Measurements from ENCODE around the gene TOR3A. TPM values are rescaled to one million over a fixed set of nuclear protein-coding genes. Genes with fewer than 3 reads are reported as not detected.

The TOR3A gene
- total and polyA plus RNA-seq, 2 of the 8 experiments (the other 6 are each of a cell fraction or from before 2014, with no cell fraction given): 15.3 to 21.4 TPM

- no peak overlapping the region for H3K14ac ChIP-seq (ENCODE audit: insufficient read length)
- no peaks in the 10 kb centered on the region for H3K9me3 ChIP-seq (ENCODE audit: insufficient read depth in 2 of 2, low read depth in 1 of 2, low read length in 1 of 2)
- H3K4me2 ChIP-seq (ENCODE audit: insufficient read depth in 1 of 2, low read depth in 2 of 2, low read length in 2 of 2): no peak overlapping the region
- no peak overlapping the region for H2BK20ac ChIP-seq (ENCODE audit: low read length)
- WGBS, 2 experiments (ENCODE audit: extremely low coverage in 1 of 2, insufficient coverage in 1 of 2, insufficient read length in 1 of 2, insufficient replicate concordance in 2 of 2, low coverage in 1 of 2, low lambda C conversion rate in 2 of 2, missing lambda C conversion rate in 1 of 2): 89% methylated on average over 9 of the region's 9 CpGs; no CpG with 5 or more reads in 1 of the 2 experiments
- peaks cover 0 to 17% of the 10 kb centered on the region in 2 experiments; a peak in 1 of 4 replicates for H3K79me2 ChIP-seq (ENCODE audit: control insufficient read depth in 1 of 2, insufficient read depth in 2 of 2, low read length in 2 of 2)
- no peak overlapping the region for H2BK5ac ChIP-seq (ENCODE audit: low read depth, low read length)
- H3K23ac ChIP-seq (ENCODE audit: insufficient read length): no peak overlapping the region
- peaks cover 8% of the 10 kb centered on the region; the same call in 1 of the 2 replicates for H3K79me1 ChIP-seq (ENCODE audit: low read depth, low read length)
- no peak overlapping the region for H3K4me3 ChIP-seq (ENCODE audit: extremely low read depth in 1 of 4, insufficient read depth in 2 of 4, low read depth in 3 of 4, low read length in 4 of 4)
- H4K91ac ChIP-seq (replicated peaks; ENCODE audit: insufficient read length, low read length): no peak overlapping the region
- H2AFZ ChIP-seq (ENCODE audit: low read length): no peak overlapping the region
- peaks cover 0 to 7% (median 4%) of the 10 kb centered on the region in 4 experiments; a peak in 3 of 7 replicates for H3K4me1 ChIP-seq (replicated peaks in 1 of 4; ENCODE audit: control insufficient read depth in 3 of 4, insufficient read depth in 4 of 4, low read length in 3 of 4)
- no peak overlapping the region for H3K27ac ChIP-seq (ENCODE audit: low read depth, low read length)
- H2BK120ac ChIP-seq (replicated peaks; ENCODE audit: low read depth, low read length): no peak overlapping the region
- DNase-seq (ENCODE audit: low read depth in 1 of 2, low spot score in 2 of 2) (no peak), FAIRE-seq (no peak)
- H3K23me2 ChIP-seq (ENCODE audit: low read depth, low read length): no peaks in the 10 kb centered on the region
- H4K20me1 ChIP-seq (replicated peaks in 1 of 2; ENCODE audit: control insufficient read depth in 1 of 2, insufficient read depth in 2 of 2, low read length in 2 of 2): peaks cover 5 to 7% of the 10 kb centered on the region in 2 experiments
- CTCF ChIA-PET (ENCODE audit: partially characterized antibody): interaction anchor here (0.9 to 2.0 kb wide), 4 partner anchors 10 to 775 kb away, joined by 3 to 5 read pairs (median 4); no protein-coding TSS in a partner anchor
- no peak overlapping the region for H3K4ac ChIP-seq (replicated peaks; ENCODE audit: insufficient read length, low read depth, low read length)
- H2BK12ac ChIP-seq (ENCODE audit: low read depth, low read length): no peak overlapping the region
- H3K9ac ChIP-seq (replicated peaks in 1 of 4; ENCODE audit: extremely low read depth in 1 of 4, low read depth in 3 of 4, low read length in 3 of 4): no peak overlapping the region
- no peak overlapping the region for H4K5ac ChIP-seq (ENCODE audit: insufficient read length, low read depth, low read length)
- no peak overlapping the region for H2AK5ac ChIP-seq (ENCODE audit: low read depth, low read length)
- no peak overlapping the region for H2BK15ac ChIP-seq (ENCODE audit: low read length)
- no peak overlapping the region for H4K8ac ChIP-seq (ENCODE audit: extremely low read depth, insufficient read depth, low read length)
- H3K18ac ChIP-seq (ENCODE audit: extremely low read depth, low read length): no peak overlapping the region
- H3K56ac ChIP-seq (replicated peaks; ENCODE audit: insufficient read length, low read depth, low read length): no peak overlapping the region
- H3K27me3 ChIP-seq (replicated peaks in 1 of 4; ENCODE audit: control insufficient read depth in 3 of 4, extremely low read depth in 1 of 4, insufficient read depth in 3 of 4, low read length in 3 of 4): no peaks in the 10 kb centered on the region
- peaks cover 9 to 42% (median 30%) of the 10 kb centered on the region in 4 experiments for H3K36me3 ChIP-seq (ENCODE audit: control insufficient read depth in 2 of 4, insufficient read depth in 4 of 4, low read length in 3 of 4)
- POLR2A ChIA-PET (ENCODE audit: partially characterized antibody): interaction anchor here (1.4 kb wide), 1 partner anchor 15 kb away, joined by 3 read pairs; no protein-coding TSS in a partner anchor
- TF ChIP-seq TCF12 (IDR thresholded peaks at IDR 0.05; ENCODE audit: low read depth, low read length) (no peak), NANOG (IDR thresholded peaks at IDR 0.05; ENCODE audit: insufficient read depth, low read depth, low read length, poor library complexity, severe bottlenecking) (no peak), CBX5 (IDR thresholded peaks at IDR 0.05; ENCODE audit: low read depth, low read length) (no peak), GABPA (IDR thresholded peaks at IDR 0.05; ENCODE audit: borderline replicate concordance, insufficient read depth, low read length) (no peak), SP1 (IDR thresholded peaks at IDR 0.05; ENCODE audit: low read depth, low read length) (no peak), BACH1 (IDR thresholded peaks at IDR 0.05; ENCODE audit: low read length) (no peak), TAF7 (optimal IDR thresholded peaks at IDR 0.05; ENCODE audit: borderline replicate concordance, low read depth, low read length) (no peak), CHD2 (IDR thresholded peaks at IDR 0.05; ENCODE audit: low read length) (no peak), EGR1 (IDR thresholded peaks at IDR 0.05; ENCODE audit: borderline replicate concordance, low read depth, low read length) (no peak), CBX8 (IDR thresholded peaks at IDR 0.05; ENCODE audit: borderline replicate concordance, low read depth, low read length) (no peak), NRF1 (IDR thresholded peaks at IDR 0.05; ENCODE audit: low read depth, low read length) (no peak), EZH2 (IDR thresholded peaks at IDR 0.05; ENCODE audit: low read depth, low read length, severe bottlenecking) (no peak), POLR2A (IDR thresholded peaks at IDR 0.05; ENCODE audit: control extremely low read depth in 1 of 2, low read depth in 2 of 2, low read length in 2 of 2) (no peak), YY1 (IDR thresholded peaks at IDR 0.05; ENCODE audit: low read depth, low read length) (no peak), SP2 (IDR thresholded peaks at IDR 0.05; ENCODE audit: low read length) (no peak)
Measured at GRCh38 chr1:179092896-179093461, 11.1 kb downstream of the TOR3A start.

Data from H1 (cell line).